MV-4-11 (cell line): ENCODE measurements around the gene PPARGC1A.

Experiments used
- DNase-seq: peaks from one replicate; lab custom pipeline; 2025; lab: John Stamatoyannopoulos, UW

Gene PPARGC1A

GRCh38 chr4:23906839-23907238, 17.0 kb upstream of the PPARGC1A start:
- no peak for DNase-seq

GRCh38 chr4:23904639-23905071, 14.8 kb upstream of the PPARGC1A start:
- DNase-seq = no peak

GRCh38 chr4:23903859-23904438, 14.1 kb upstream of the PPARGC1A start:
- no peak for DNase-seq

- DNase-seq = no peak
These were observed 12.5 kb upstream of the PPARGC1A start for GRCh38 chr4:23902222-23902804.

- no peak for DNase-seq
These were observed 10.8 kb upstream of the PPARGC1A start for GRCh38 chr4:23900636-23901035.

GRCh38 chr4:23899565-23899964, 9.7 kb upstream of the PPARGC1A start:
- DNase-seq = no peak

GRCh38 chr4:23897564-23898109, 7.8 kb upstream of the PPARGC1A start:
- no peak for DNase-seq

- DNase-seq = no peak
These were observed 4.2 kb upstream of the PPARGC1A start for GRCh38 chr4:23894021-23894420.

- no peak for DNase-seq
These were observed 1.2 kb upstream of the PPARGC1A start for GRCh38 chr4:23891064-23891421.

GRCh38 chr4:23890369-23891063, 669 bp upstream of the PPARGC1A start:
- no peak for DNase-seq

GRCh38 chr4:23889391-23889790, 456 bp downstream of the PPARGC1A start:
- no peak for DNase-seq

GRCh38 chr4:23888421-23889319, 1.2 kb downstream of the PPARGC1A start:
- DNase-seq = no peak

GRCh38 chr4:23887989-23888388, 1.9 kb downstream of the PPARGC1A start:
- DNase-seq = no peak

GRCh38 chr4:23887173-23887572, 2.7 kb downstream of the PPARGC1A start:
- no peak for DNase-seq

GRCh38 chr4:23885943-23886590, 3.8 kb downstream of the PPARGC1A start:
- no peak for DNase-seq

GRCh38 chr4:23884741-23885140, 5.1 kb downstream of the PPARGC1A start:
- DNase-seq = no peak

GRCh38 chr4:23884261-23884660, 5.6 kb downstream of the PPARGC1A start:
- DNase-seq = no peak

- no peak for DNase-seq
These were observed 6.8 kb downstream of the PPARGC1A start for GRCh38 chr4:23882976-23883531.

- DNase-seq = no peak
These were observed 8.0 kb downstream of the PPARGC1A start for GRCh38 chr4:23881674-23882337.

GRCh38 chr4:23881052-23881501, 8.8 kb downstream of the PPARGC1A start:
- peak; percentile 53 for DNase-seq
